ENCODE data around the gene CPEB4.

DNA sequence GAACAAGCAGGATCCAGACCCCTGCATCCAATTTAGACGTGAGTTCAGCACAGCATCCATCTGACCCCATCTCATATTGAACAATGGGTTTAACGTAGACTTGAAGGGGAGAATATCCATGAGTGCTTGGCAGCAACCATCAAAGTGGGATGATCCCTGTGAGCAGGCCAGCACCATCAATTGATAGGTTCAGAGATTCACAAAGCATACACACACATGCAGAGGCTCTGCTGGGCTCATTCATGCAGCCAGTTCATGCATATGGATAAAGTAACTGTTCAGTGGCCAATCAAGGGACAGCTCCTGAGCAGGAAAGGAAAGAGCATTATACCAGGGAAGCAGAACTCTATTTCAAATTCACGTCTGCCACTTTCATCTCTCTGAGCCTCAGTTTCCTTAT lies 24.8 kb upstream of the CPEB4 start:
- TF ChIP-seq POLR2AphosphoS5 (IDR thresholded peaks at IDR 0.05; ENCODE audit: borderline replicate concordance, low read depth, low read length) (no peak), EZH2 (IDR thresholded peaks at IDR 0.05) (no peak), FOXP2 (optimal IDR thresholded peaks at IDR 0.05; ENCODE audit: control extremely low read depth, extremely low read length, insufficient read depth) (no peak)
